HCT116 (cell line): ENCODE data around the gene HNRNPA1. TPM values are rescaled to one million over a fixed set of nuclear protein-coding genes. Genes with fewer than 3 reads are reported as not detected.

ENCODE experiments used
- ATAC-seq: fragments of 200-7000 bp; cut with Tn5 transposase; 2 replicates; pipeline ENCODE4 v1.9.1; 2020; ENCODE audit warnings: mild to moderate bottlenecking, moderate library complexity
- BruUV-seq: library from RNA; stranded (reverse); fragments of 400-500 nt; replicated peaks from 2 replicates; lab custom pipeline; 2021; lab: Mats Ljungman, UMichigan
- CTCF ChIA-PET: fragments of 300-600 bp; sonication (Branson Sonifier 250); formaldehyde crosslinking; loops from one replicate; lab custom pipeline; 2021; ENCODE audit warnings: antibody characterized with exemption; lab: Charles Lee
- POLR2A ChIA-PET: fragments of 300-600, 350-600 bp; sonication (Branson Sonifier 250); formaldehyde crosslinking; loops from one replicate; lab custom pipeline; 2021; ENCODE audit warnings: antibody characterized with exemption; lab: Charles Lee
- RAD21 ChIA-PET, 2 experiments: fragments of 300-600 bp; sonication (Branson Sonifier 250); formaldehyde crosslinking; loops; one replicate each; lab custom pipeline; 2023; ENCODE audit warnings: low total read pairs in 2 of 2; ENCODE audit not compliant: uncharacterized antibody in 2 of 2, unreplicated experiment in 2 of 2, low non-redundant PET in 1 of 2; lab: Charles Lee
- DNase-seq: peaks from one replicate; pipeline ENCODE4 v3.0.0-alpha.2; 2010; ENCODE audit warnings: low read depth, low spot score
- H2AFZ ChIP-seq: fragments of 200-600 bp; shearing (Covaris generic), sonication (generic); 2 replicates; pipeline ENCODE4 v1.6.1; 2017; ENCODE audit warnings: low read depth, mixed run types, mixed read lengths, antibody characterized with exemption, low read length; ENCODE audit not compliant: poor library complexity, severe bottlenecking
- H3K27ac ChIP-seq: 2 replicates; pipeline ENCODE4 v1.5.1; 2012; ENCODE audit warnings: low read depth, low read length
- H3K27me3 ChIP-seq: fragments of 200-600 bp; sonication (generic); 2 replicates; pipeline ENCODE4 v1.6.1; 2016; ENCODE audit warnings: mixed run types, low read length, mixed read lengths; ENCODE audit not compliant: insufficient read depth
- H3K36me3 ChIP-seq, 2 experiments: fragments of 200-500 bp in 1 of 2; fragments of 200-600 bp in 1 of 2; sonication (Bioruptor generic) in 1 of 2; sonication (generic) in 1 of 2; 2 replicates each; pipeline versions ENCODE4 v1.5.1 to v1.6.1; 2014 to 2016; ENCODE audit warnings: low read length in 2 of 2, inconsistent platforms in 1 of 2, mixed read lengths in 1 of 2, mixed run types in 1 of 2; ENCODE audit not compliant: insufficient read depth in 2 of 2, control insufficient read depth in 1 of 2
- H3K4me1 ChIP-seq, 2 experiments: fragments of 200-600 bp in 1 of 2; sonication (generic) in 1 of 2; 2 replicates each; pipeline versions ENCODE4 v1.5.1 to v1.6.1; 2012 to 2017; ENCODE audit warnings: low read length in 2 of 2, inconsistent platforms in 1 of 2, mild to moderate bottlenecking in 1 of 2, mixed read lengths in 1 of 2, mixed run types in 1 of 2, moderate library complexity in 1 of 2; ENCODE audit not compliant: insufficient read depth in 2 of 2, control insufficient read depth in 1 of 2
- H3K4me2 ChIP-seq: fragments of 200-600 bp; sonication (generic); 2 replicates; pipeline ENCODE4 v1.6.1; 2017; ENCODE audit warnings: mixed run types, low read length, mixed read lengths
- H3K4me3 ChIP-seq, 2 experiments: fragments of 200-600 bp in 1 of 2; sonication (generic) in 1 of 2; replicated peaks in 1 of 2; 2 replicates each; pipeline ENCODE4 v1.5.1; 2011 to 2016; ENCODE audit warnings: low read length in 2 of 2, control low read depth in 1 of 2, low read depth in 1 of 2, mild to moderate bottlenecking in 1 of 2, mixed read lengths in 1 of 2, mixed run types in 1 of 2
- H3K79me2 ChIP-seq: fragments of 200-600 bp; sonication (generic); 2 replicates; pipeline ENCODE4 v1.6.1; 2017; ENCODE audit warnings: mild to moderate bottlenecking, mixed run types, low read length, moderate library complexity, mixed read lengths; ENCODE audit not compliant: insufficient read depth
- H3K9ac ChIP-seq: fragments of 200-600 bp; sonication (generic); 2 replicates; pipeline ENCODE4 v1.6.1; 2016; ENCODE audit warnings: low read length, mixed read lengths
- H3K9me2 ChIP-seq: fragments of 200-600 bp; sonication (generic), shearing (Covaris generic); 2 replicates; pipeline ENCODE4 v1.6.1; 2017; ENCODE audit warnings: mixed run types, mild to moderate bottlenecking, moderate library complexity; ENCODE audit not compliant: insufficient read depth
- H3K9me3 ChIP-seq, 2 experiments: fragments of 200-500 bp in 1 of 2; fragments of 200-600 bp in 1 of 2; sonication (Bioruptor generic) in 1 of 2; sonication (generic) in 1 of 2; 2 replicates each; pipeline ENCODE4 v1.6.1; 2014 to 2017; ENCODE audit warnings: low read length in 2 of 2, mixed read lengths in 2 of 2, inconsistent platforms in 1 of 2, low read depth in 1 of 2, mild to moderate bottlenecking in 1 of 2, mixed run types in 1 of 2, moderate library complexity in 1 of 2; ENCODE audit not compliant: control insufficient read depth in 1 of 2, insufficient read depth in 1 of 2
- H4K20me1 ChIP-seq: fragments of 200-600 bp; sonication (generic), shearing (Covaris generic); 2 replicates; pipeline ENCODE4 v1.6.1; 2017; ENCODE audit warnings: mixed run types, mild to moderate bottlenecking, moderate library complexity; ENCODE audit not compliant: insufficient read depth
- CBX3 ChIP-seq: IDR thresholded peaks from 2 replicates; pipeline ENCODE4 v1.6.1; 2012; ENCODE audit warnings: low read depth
- CEBPB ChIP-seq: IDR thresholded peaks from 2 replicates; pipeline ENCODE4 v1.6.1; 2012; ENCODE audit warnings: low read depth
- EZH2 ChIP-seq: fragments of 200-600 bp; sonication (generic); IDR thresholded peaks from 2 replicates; pipeline ENCODE4 v1.6.1; 2017; ENCODE audit warnings: antibody characterized with exemption, mixed run types
- EZH2phosphoT487 ChIP-seq: fragments of 200-600 bp; IDR thresholded peaks from 2 replicates; pipeline ENCODE4 v1.6.1; 2018; ENCODE audit warnings: antibody characterized with exemption, borderline replicate concordance
- JUND ChIP-seq: IDR thresholded peaks from 2 replicates; pipeline ENCODE4 v1.6.1; 2012
- POLR2A ChIP-seq: IDR thresholded peaks from 2 replicates; pipeline ENCODE4 v1.7.0; 2011; ENCODE audit warnings: borderline replicate concordance; ENCODE audit not compliant: insufficient read depth, insufficient read length; ENCODE audit errors: extremely low read depth
- RAD21 ChIP-seq: IDR thresholded peaks from 2 replicates; pipeline ENCODE4 v1.6.1; 2012; ENCODE audit warnings: low read depth, mild to moderate bottlenecking
- SIN3A ChIP-seq: IDR thresholded peaks from 2 replicates; pipeline ENCODE4 v1.6.1; 2012; ENCODE audit warnings: low read depth
- SP1 ChIP-seq: IDR thresholded peaks from 2 replicates; pipeline ENCODE4 v1.6.1; 2012; ENCODE audit warnings: low read depth
- SRF ChIP-seq: IDR thresholded peaks from 2 replicates; pipeline ENCODE4 v1.6.1; 2012; ENCODE audit warnings: low read depth
- TCF7L2 ChIP-seq: IDR thresholded peaks from 2 replicates; pipeline ENCODE4 v1.7.0; 2011; ENCODE audit warnings: borderline replicate concordance, inconsistent platforms; ENCODE audit not compliant: insufficient read depth, insufficient read length; ENCODE audit errors: extremely low read depth
- ZFX ChIP-seq: fragments of 450-650 bp; IDR thresholded peaks from 2 replicates; pipeline ENCODE4 v1.6.1; 2017
- intact Hi-C: fragments of 100-400 bp; cut with micrococcal nuclease; formaldehyde crosslinking; loops from 2 replicates; pipeline ENCODE4 v1.10.0; 2022
- total RNA-seq: library from RNA; stranded (reverse); gene quantifications from one replicate; pipeline ENCODE4 v1.2.1, GENCODE V29; 2021; ENCODE audit not compliant: unreplicated experiment
- TF ChIP-seq, protein P1 (sequence below), 3 experiments: fragments of 200-600 bp in 1 of 3; sonication (generic) in 1 of 3; IDR thresholded peaks in 2 of 3; conservative IDR thresholded peaks in 1 of 3; 2 replicates each; pipeline ENCODE4 v1.5.1; 2012 to 2017; ENCODE audit warnings: low read depth in 2 of 3, low read length in 2 of 3, antibody characterized with exemption in 1 of 3, borderline replicate concordance in 1 of 3, control low read depth in 1 of 3, mild to moderate bottlenecking in 1 of 3, mixed read lengths in 1 of 3, mixed run types in 1 of 3, moderate library complexity in 1 of 3; ENCODE audit not compliant: insufficient read depth in 1 of 3
- TF ChIP-seq, protein P2 (sequence below): IDR thresholded peaks from 2 replicates; pipeline ENCODE4 v1.6.1; 2012
- TF ChIP-seq, protein P3 (sequence below): IDR thresholded peaks from 2 replicates; pipeline ENCODE4 v1.6.1; 2011; ENCODE audit warnings: mild to moderate bottlenecking, low read length, moderate library complexity; ENCODE audit not compliant: insufficient replicate concordance; ENCODE audit errors: extremely low read depth
- TF ChIP-seq, protein P4 (sequence below): IDR thresholded peaks from 2 replicates; pipeline ENCODE4 v1.6.1; 2012; ENCODE audit warnings: low read depth

The HNRNPA1 gene
- total RNA-seq, 1 experiment from 2014 or later, result 1,878 TPM

DNA sequence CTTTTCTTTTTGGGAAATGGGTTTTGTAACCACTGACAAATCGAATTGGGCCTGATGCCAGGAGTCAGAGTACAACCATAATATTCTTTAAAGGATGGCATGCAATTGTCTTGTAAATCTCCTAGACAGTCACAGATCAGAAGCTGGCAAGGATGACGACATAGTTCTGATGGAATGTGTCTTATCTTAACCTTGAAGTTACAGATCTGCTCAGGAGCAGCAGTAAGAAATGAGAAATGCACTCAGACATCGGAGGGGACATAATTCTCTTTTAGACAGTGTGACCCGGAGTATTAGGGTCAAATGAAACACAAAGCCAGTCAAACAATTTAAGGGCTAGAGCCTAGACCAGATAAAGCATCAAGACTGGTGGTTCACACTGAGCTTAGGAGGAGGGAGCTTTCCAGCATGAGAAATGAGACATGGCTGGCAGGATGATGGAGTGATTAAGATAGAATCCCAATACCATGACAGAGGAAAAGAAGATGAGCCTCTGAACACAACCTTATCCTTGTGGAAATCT lies 18.1 kb upstream of the HNRNPA1 start:
- H3K9me2 ChIP-seq, result no peaks in the 10 kb centered on the region
- no peak for DNase-seq
- peaks cover 48 to 53% of the 10 kb centered on the region in 2 experiments for H3K4me1 ChIP-seq
- peaks cover 22% of the 10 kb centered on the region for H3K79me2 ChIP-seq
- H3K36me3 ChIP-seq, result 0 out of 4 replicates have a peak, but pooled peaks cover 0 to 2% of the 10 kb centered on the region in 2 experiments
- ATAC-seq, result peak; percentile 25; the same call in 1 of the 2 replicates
- H3K27me3 ChIP-seq, result no peaks in the 10 kb centered on the region
- ChIA-PET CTCF (interaction anchor here (1.4 to 2.0 kb wide), 2 partner anchors 10 to 63 kb away, joined by 3 to 17 read pairs; partner anchors contain the start of gene COPZ1), RAD21 (no interaction called here), POLR2A (interaction anchor here (1.0 to 2.6 kb wide), 3 partner anchors 10 to 24 kb away, joined by 3 to 17 read pairs (median 4); partner anchors contain the start of genes CBX5 and HNRNPA1)
- H3K9me3 ChIP-seq, result no peaks in the 10 kb centered on the region
- intact Hi-C loops, result no loop called here
- H4K20me1 ChIP-seq, result no peaks in the 10 kb centered on the region
- peak overlapping the region; percentile 13 for H3K9ac ChIP-seq
- H3K27ac ChIP-seq, result no peak overlapping the region
- peak; percentile 44 for TF ChIP-seq CEBPB
- no peak for TF ChIP-seq SP1
- TF ChIP-seq EZH2, result no peak
- no peak for TF ChIP-seq JUND
- TF ChIP-seq RAD21, result no peak
- TF ChIP-seq ZFX, result no peak
- TF ChIP-seq SRF, result no peak
- no peak for TF ChIP-seq POLR2A
- TF ChIP-seq, protein P1, sequence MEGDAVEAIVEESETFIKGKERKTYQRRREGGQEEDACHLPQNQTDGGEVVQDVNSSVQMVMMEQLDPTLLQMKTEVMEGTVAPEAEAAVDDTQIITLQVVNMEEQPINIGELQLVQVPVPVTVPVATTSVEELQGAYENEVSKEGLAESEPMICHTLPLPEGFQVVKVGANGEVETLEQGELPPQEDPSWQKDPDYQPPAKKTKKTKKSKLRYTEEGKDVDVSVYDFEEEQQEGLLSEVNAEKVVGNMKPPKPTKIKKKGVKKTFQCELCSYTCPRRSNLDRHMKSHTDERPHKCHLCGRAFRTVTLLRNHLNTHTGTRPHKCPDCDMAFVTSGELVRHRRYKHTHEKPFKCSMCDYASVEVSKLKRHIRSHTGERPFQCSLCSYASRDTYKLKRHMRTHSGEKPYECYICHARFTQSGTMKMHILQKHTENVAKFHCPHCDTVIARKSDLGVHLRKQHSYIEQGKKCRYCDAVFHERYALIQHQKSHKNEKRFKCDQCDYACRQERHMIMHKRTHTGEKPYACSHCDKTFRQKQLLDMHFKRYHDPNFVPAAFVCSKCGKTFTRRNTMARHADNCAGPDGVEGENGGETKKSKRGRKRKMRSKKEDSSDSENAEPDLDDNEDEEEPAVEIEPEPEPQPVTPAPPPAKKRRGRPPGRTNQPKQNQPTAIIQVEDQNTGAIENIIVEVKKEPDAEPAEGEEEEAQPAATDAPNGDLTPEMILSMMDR (IDR thresholded peaks at IDR 0.05 in 2 of 3, conservative IDR thresholded peaks at IDR 0.05 in 1 of 3; ENCODE audit: borderline replicate concordance in 1 of 3, insufficient read depth in 1 of 3, low read depth in 2 of 3, low read length in 2 of 3), result no peak
- TF ChIP-seq, protein P2, sequence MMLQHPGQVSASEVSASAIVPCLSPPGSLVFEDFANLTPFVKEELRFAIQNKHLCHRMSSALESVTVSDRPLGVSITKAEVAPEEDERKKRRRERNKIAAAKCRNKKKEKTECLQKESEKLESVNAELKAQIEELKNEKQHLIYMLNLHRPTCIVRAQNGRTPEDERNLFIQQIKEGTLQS, result no peak
- no peak for TF ChIP-seq SIN3A
- peak; percentile 43 for TF ChIP-seq TCF7L2
- no peak for TF ChIP-seq CBX3
- TF ChIP-seq, protein P3, sequence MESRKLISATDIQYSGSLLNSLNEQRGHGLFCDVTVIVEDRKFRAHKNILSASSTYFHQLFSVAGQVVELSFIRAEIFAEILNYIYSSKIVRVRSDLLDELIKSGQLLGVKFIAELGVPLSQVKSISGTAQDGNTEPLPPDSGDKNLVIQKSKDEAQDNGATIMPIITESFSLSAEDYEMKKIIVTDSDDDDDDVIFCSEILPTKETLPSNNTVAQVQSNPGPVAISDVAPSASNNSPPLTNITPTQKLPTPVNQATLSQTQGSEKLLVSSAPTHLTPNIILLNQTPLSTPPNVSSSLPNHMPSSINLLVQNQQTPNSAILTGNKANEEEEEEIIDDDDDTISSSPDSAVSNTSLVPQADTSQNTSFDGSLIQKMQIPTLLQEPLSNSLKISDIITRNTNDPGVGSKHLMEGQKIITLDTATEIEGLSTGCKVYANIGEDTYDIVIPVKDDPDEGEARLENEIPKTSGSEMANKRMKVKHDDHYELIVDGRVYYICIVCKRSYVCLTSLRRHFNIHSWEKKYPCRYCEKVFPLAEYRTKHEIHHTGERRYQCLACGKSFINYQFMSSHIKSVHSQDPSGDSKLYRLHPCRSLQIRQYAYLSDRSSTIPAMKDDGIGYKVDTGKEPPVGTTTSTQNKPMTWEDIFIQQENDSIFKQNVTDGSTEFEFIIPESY, result no peak
- no peak for TF ChIP-seq EZH2phosphoT487
- TF ChIP-seq, protein P4, sequence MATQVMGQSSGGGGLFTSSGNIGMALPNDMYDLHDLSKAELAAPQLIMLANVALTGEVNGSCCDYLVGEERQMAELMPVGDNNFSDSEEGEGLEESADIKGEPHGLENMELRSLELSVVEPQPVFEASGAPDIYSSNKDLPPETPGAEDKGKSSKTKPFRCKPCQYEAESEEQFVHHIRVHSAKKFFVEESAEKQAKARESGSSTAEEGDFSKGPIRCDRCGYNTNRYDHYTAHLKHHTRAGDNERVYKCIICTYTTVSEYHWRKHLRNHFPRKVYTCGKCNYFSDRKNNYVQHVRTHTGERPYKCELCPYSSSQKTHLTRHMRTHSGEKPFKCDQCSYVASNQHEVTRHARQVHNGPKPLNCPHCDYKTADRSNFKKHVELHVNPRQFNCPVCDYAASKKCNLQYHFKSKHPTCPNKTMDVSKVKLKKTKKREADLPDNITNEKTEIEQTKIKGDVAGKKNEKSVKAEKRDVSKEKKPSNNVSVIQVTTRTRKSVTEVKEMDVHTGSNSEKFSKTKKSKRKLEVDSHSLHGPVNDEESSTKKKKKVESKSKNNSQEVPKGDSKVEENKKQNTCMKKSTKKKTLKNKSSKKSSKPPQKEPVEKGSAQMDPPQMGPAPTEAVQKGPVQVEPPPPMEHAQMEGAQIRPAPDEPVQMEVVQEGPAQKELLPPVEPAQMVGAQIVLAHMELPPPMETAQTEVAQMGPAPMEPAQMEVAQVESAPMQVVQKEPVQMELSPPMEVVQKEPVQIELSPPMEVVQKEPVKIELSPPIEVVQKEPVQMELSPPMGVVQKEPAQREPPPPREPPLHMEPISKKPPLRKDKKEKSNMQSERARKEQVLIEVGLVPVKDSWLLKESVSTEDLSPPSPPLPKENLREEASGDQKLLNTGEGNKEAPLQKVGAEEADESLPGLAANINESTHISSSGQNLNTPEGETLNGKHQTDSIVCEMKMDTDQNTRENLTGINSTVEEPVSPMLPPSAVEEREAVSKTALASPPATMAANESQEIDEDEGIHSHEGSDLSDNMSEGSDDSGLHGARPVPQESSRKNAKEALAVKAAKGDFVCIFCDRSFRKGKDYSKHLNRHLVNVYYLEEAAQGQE, result no peak
- no TSS peak for BruUV-seq
- H2AFZ ChIP-seq, result no peak overlapping the region
- peak overlapping the region; percentile 53 for H3K4me2 ChIP-seq
- H3K4me3 ChIP-seq, result no peak overlapping the region; a peak in 1 of 4 replicates
